Measurements from ENCODE around the gene GIMAP8. TPM values are rescaled to one million over a fixed set of nuclear protein-coding genes. Genes with fewer than 3 reads are reported as not detected.

GIMAP8 gene
- polyA plus RNA-seq, 1 experiment, result not detected

- CTCF ChIA-PET, result no interaction called here
- H3K4me3 ChIP-seq (ENCODE audit: low read depth, low read length), result no peak overlapping the region
- peaks cover 5% of the 10 kb centered on the region for H3K9me3 ChIP-seq (ENCODE audit: control insufficient read depth, insufficient read depth, low read length)
- DNase-seq (ENCODE audit: low read depth, low spot score), result no peak
- H3K27ac ChIP-seq (ENCODE audit: low read depth, low read length), result no peak overlapping the region
- H3K27me3 ChIP-seq (ENCODE audit: control insufficient read depth, insufficient read depth, low read length), result no peaks in the 10 kb centered on the region
- no peak for TF ChIP-seq CTCF (IDR thresholded peaks at IDR 0.05; ENCODE audit: low read depth, low read length)
- POLR2A ChIA-PET, result no interaction called here
Observed at GRCh38 chr7:150513758-150514157, 63.3 kb downstream of the GIMAP8 start.

DNA sequence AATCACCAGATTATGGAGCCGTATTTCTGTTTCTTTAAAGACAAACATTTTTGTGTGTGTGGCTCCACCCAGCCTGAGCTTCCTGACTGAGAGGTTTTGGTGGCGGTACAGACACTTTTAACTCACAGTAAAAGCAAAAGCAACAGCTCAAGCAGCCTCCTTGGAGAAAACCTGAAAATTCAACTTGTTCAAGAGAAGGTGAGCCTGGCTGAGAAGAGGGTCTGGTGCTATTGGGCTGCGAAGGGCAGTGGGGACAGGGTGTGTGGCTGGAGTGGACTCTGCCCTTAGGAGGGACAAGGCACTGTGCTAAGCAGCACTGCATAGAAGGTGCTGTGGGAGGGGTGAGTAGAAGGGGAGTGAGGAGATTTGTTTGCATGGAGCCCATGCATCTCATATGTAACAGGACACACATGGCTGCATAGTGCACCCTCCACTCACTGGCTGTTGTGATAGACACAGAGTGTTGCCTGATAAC, 64.4 kb downstream of the GIMAP8 start, which contains the start of gene GIMAP7:
Gene GIMAP7 (plus strand): TSS at position 125 of the 475 bp plus-strand sequence. CDS start 5,103 bp downstream, outside the sequence.
- H3K9me3 ChIP-seq (ENCODE audit: control insufficient read depth, insufficient read depth, low read length), result peaks cover 6% of the 10 kb centered on the region
- TF ChIP-seq CTCF (IDR thresholded peaks at IDR 0.05; ENCODE audit: low read depth, low read length), result no peak
- ChIA-PET CTCF (no interaction called here), POLR2A (no interaction called here)
- no peak within 1 kb of the TSS for H3K27ac ChIP-seq (ENCODE audit: low read depth, low read length)
- H3K4me3 ChIP-seq (ENCODE audit: low read depth, low read length), result no peak within 1 kb of the TSS
- H3K27me3 ChIP-seq (ENCODE audit: control insufficient read depth, insufficient read depth, low read length), result no peaks in the 10 kb centered on the region
- DNase-seq (ENCODE audit: low read depth, low spot score), result no peak

DNA sequence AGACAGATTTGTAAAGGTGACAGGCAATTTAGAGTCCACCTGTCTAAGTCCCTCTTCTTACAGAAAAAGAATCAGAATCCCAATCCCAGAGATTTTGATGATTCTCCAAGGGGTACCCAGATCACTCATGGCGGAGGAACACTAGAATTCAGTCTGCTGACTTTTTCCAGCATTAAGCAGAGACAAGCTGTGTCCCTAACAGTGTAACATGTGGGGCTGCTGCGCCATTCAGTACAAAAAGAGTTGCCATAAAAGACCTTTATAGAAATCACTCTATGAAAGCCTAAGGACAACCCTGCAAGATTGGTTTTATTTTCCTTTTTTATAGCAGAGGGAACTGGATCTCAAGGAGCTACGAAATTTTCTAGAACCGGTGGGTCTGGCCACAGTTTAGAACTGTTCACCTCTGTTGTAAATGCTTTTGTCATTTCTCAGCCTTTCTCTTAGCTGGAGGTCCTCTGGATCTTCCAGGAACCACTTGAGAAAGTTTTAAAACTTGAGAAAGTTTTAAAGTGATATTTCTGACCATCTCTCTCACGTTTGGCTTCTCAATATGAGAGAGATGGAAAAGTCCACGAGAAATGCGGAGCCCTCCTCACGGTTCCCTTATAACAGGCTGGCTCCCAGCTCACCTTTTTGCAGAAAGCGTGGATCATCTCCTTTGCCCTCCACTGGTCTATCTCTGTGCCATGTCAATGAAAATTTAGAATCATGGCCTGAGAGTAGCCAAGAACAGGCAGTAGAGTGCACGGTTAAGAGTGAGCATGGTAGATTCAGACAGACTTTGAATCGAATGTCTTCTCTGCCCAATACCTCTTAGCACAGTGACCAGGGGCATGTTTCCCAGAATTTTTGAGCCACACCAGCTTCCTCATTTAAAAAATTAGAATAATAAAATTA, 65.1 kb downstream of the GIMAP8 start:
- H3K4me3 ChIP-seq (ENCODE audit: low read depth, low read length), result no peak overlapping the region
- no peak for DNase-seq (ENCODE audit: low read depth, low spot score)
- CTCF ChIA-PET, result no interaction called here
- H3K27me3 ChIP-seq (ENCODE audit: control insufficient read depth, insufficient read depth, low read length), result no peaks in the 10 kb centered on the region
- POLR2A ChIA-PET, result no interaction called here
- no peak for TF ChIP-seq CTCF (IDR thresholded peaks at IDR 0.05; ENCODE audit: low read depth, low read length)
- peaks cover 12% of the 10 kb centered on the region for H3K9me3 ChIP-seq (ENCODE audit: control insufficient read depth, insufficient read depth, low read length)
- H3K27ac ChIP-seq (ENCODE audit: low read depth, low read length), result no peak overlapping the region

DNA sequence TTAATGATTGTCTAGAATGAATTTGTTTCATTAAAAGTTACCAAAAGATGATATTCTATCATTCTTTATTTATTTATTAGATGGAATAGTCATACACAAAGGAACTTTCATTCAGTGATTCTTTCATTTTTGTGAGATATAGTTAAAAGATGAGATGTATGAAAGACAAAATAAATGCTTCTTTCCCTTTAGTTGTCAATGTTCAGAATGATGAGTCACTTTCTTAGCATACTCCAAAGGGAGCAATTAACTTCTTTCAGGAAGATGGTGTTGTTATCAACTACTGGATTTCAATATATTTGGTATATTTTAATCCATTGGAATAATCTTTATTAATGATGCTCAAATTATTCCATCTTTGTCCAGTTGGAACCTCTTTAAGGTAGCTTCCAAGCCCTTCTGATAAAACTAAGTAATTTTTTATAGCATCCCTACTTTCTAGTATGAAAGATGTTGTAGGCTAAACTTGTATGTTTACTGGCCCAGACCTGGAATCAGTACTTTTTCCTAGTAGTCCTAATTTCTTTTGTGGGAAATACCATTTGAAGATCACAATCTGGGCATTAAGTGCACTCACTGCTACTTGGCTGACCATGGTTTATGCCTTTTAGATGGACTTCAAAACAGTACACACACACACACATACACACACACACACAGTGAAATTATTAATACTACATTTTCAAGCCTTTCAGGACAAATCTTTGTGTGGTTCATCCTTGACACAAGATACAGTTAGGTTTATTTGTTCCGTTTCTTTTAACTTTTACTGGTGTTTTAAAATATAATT, 66.7 kb downstream of the GIMAP8 start:
- POLR2A ChIA-PET, result no interaction called here
- Histone ChIP-seq H3K9me3 (ENCODE audit: control insufficient read depth, insufficient read depth, low read length) (peaks cover 12% of the 10 kb centered on the region), H3K27me3 (ENCODE audit: control insufficient read depth, insufficient read depth, low read length) (no peaks in the 10 kb centered on the region), H3K4me3 (ENCODE audit: low read depth, low read length) (no peak overlapping the region), H3K27ac (ENCODE audit: low read depth, low read length) (no peak overlapping the region)
- DNase-seq (ENCODE audit: low read depth, low spot score), result no peak
- CTCF ChIA-PET, result no interaction called here
- no peak for TF ChIP-seq CTCF (IDR thresholded peaks at IDR 0.05; ENCODE audit: low read depth, low read length)

DNA sequence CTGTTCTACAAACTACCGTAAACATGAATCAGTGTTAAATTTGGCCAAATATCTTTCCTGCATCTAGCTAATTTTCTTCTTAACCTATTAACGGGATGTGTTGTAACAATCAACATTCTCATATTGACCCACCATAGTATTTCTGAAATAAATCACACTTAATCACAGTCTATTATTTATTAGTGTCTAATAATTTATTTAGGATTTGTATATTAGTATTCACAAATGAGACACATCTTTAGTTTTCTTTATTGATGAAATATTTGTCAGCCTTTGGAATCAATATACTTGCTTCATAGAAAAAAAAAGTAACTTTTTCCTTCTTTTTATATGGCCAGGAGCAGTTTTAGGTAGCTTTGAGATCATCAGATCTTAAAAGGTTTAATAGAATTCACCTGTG, 68.9 kb downstream of the GIMAP8 start:
- CTCF ChIA-PET, result no interaction called here
- DNase-seq (ENCODE audit: low read depth, low spot score), result no peak
- POLR2A ChIA-PET, result no interaction called here
- H3K27me3 ChIP-seq (ENCODE audit: control insufficient read depth, insufficient read depth, low read length), result no peaks in the 10 kb centered on the region
- H3K9me3 ChIP-seq (ENCODE audit: control insufficient read depth, insufficient read depth, low read length), result peaks cover 10% of the 10 kb centered on the region
- no peak for TF ChIP-seq CTCF (IDR thresholded peaks at IDR 0.05; ENCODE audit: low read depth, low read length)
- no peak overlapping the region for H3K4me3 ChIP-seq (ENCODE audit: low read depth, low read length)
- no peak overlapping the region for H3K27ac ChIP-seq (ENCODE audit: low read depth, low read length)

Data from AG04450 (cell line).